HepG2 (cell line): ENCODE data around the gene ATP9A. TPM values are rescaled to one million over a fixed set of nuclear protein-coding genes. Genes with fewer than 3 reads are reported as not detected.

Experiments used
- ATAC-seq: fragments of 200-7000 bp; cut with Tn5 transposase; 3 replicates; pipeline ENCODE4 v1.9.1; 2020; ENCODE audit warnings: mild to moderate bottlenecking, moderate library complexity
- BruUV-seq: library from RNA; stranded (reverse); fragments of 400-500 nt; replicated peaks from 2 replicates; lab custom pipeline; 2021; lab: Mats Ljungman, UMichigan
- CTCF ChIA-PET: fragments of 300-600 bp; formaldehyde crosslinking; extraction: SDS; loops from one replicate; lab custom pipeline; 2021; ENCODE audit warnings: low total read pairs, inconsistent platforms, low intra/inter-chr PET ratio; lab: Yijun Ruan, JAX
- POLR2A ChIA-PET: fragments of 350-600 bp; sonication (Branson Sonifier 250); formaldehyde crosslinking; loops from one replicate; lab custom pipeline; 2020; ENCODE audit warnings: antibody characterized with exemption, inconsistent platforms; lab: Yijun Ruan, JAX
- DNase-seq: peaks from one replicate; pipeline ENCODE4 v3.0.0-alpha.2; 2015; ENCODE audit warnings: low spot score
- FAIRE-seq: peaks from 3 replicates; lab custom pipeline; 2011; peaks lifted over from hg19 to GRCh38; lab: Jason Lieb, UNC
- H2AFZ ChIP-seq: one replicate; pipeline ENCODE4 v1.6.1; 2011; ENCODE audit warnings: low read length, inconsistent platforms
- H3K27ac ChIP-seq: fragments of 300-600 bp; 3 replicates; pipeline ENCODE4 v1.8.0; 2011; ENCODE audit warnings: mixed run types, mild to moderate bottlenecking, mixed read lengths, low read length, inconsistent platforms; ENCODE audit not compliant: insufficient read depth; ENCODE audit errors: extremely low read length
- H3K27me3 ChIP-seq, 2 experiments: fragments of 200-600 bp in 1 of 2; 2 replicates in 1 of 2; 3 replicates in 1 of 2; pipeline versions ENCODE4 v1.6.0 to v1.8.0; 2011; ENCODE audit warnings: low read length in 2 of 2, mild to moderate bottlenecking in 2 of 2, moderate library complexity in 2 of 2, inconsistent platforms in 1 of 2; ENCODE audit not compliant: insufficient read depth in 2 of 2, control insufficient read depth in 1 of 2
- H3K36me3 ChIP-seq, 2 experiments: fragments of 200-600 bp in 1 of 2; replicated peaks in 1 of 2; 2 replicates in 1 of 2; 3 replicates in 1 of 2; pipeline versions ENCODE4 v1.5.1 to v1.8.0; 2011; ENCODE audit warnings: low read length in 2 of 2, inconsistent platforms in 1 of 2; ENCODE audit not compliant: insufficient read depth in 2 of 2, control insufficient read depth in 1 of 2
- H3K4me1 ChIP-seq: 2 replicates; pipeline ENCODE4 v1.5.1; 2012; ENCODE audit warnings: low read length, inconsistent platforms; ENCODE audit not compliant: insufficient read depth
- H3K4me2 ChIP-seq: 2 replicates; pipeline ENCODE4 v1.6.0; 2011; ENCODE audit warnings: low read depth, low read length, inconsistent platforms
- H3K4me3 ChIP-seq, 3 experiments: fragments of 200-600 bp in 1 of 3; sonication (generic), shearing (Covaris generic) in 1 of 3; replicated peaks in 1 of 3; 2 replicates each; pipeline ENCODE4 v1.5.1; 2011 to 2016; ENCODE audit warnings: low read length in 3 of 3, inconsistent platforms in 2 of 3, low read depth in 2 of 3, mild to moderate bottlenecking in 2 of 3, control low read depth in 1 of 3, mixed read lengths in 1 of 3; ENCODE audit not compliant: insufficient read depth in 1 of 3
- H3K79me2 ChIP-seq: one replicate; pipeline ENCODE4 v1.6.1; 2011; ENCODE audit warnings: low read length, inconsistent platforms; ENCODE audit not compliant: insufficient read depth
- H3K9ac ChIP-seq: 2 replicates; pipeline ENCODE4 v1.6.0; 2011; ENCODE audit warnings: mild to moderate bottlenecking, low read depth, low read length, inconsistent platforms; ENCODE audit not compliant: insufficient read depth
- H3K9me3 ChIP-seq: 2 replicates; pipeline ENCODE4 v1.5.1; 2012; ENCODE audit warnings: mild to moderate bottlenecking, low read length
- H4K20me1 ChIP-seq: 2 replicates; pipeline ENCODE4 v1.6.0; 2011; ENCODE audit warnings: inconsistent platforms, mild to moderate bottlenecking, low read length, moderate library complexity; ENCODE audit not compliant: insufficient read depth
- ATM ChIP-seq: fragments of 450-650 bp; IDR thresholded peaks from 2 replicates; pipeline ENCODE4 v1.7.1; 2017; ENCODE audit warnings: mild to moderate bottlenecking, borderline replicate concordance
- ETV5 ChIP-seq: IDR thresholded peaks from 2 replicates; pipeline ENCODE4 v1.6.1; 2018; ENCODE audit warnings: missing biosample characterization, missing genetic modification reagents, inconsistent platforms, borderline replicate concordance
- HIVEP1 ChIP-seq: sonication (generic); formaldehyde crosslinking; IDR thresholded peaks from 2 replicates; pipeline ENCODE4 v1.4.0; 2020; ENCODE audit warnings: mild to moderate bottlenecking, missing genetic modification reagents
- SALL1 ChIP-seq: sonication (generic); formaldehyde crosslinking; IDR thresholded peaks from 2 replicates; pipeline ENCODE4 v1.8.0; 2022; ENCODE audit warnings: mild to moderate bottlenecking, missing genetic modification reagents
- SOX13 ChIP-seq, 3 experiments: fragments of 450-650 bp in 1 of 3; sonication (generic) in 1 of 3; formaldehyde crosslinking in 1 of 3; IDR thresholded peaks in 2 of 3; conservative IDR thresholded peaks in 1 of 3; 2 replicates each; pipeline versions ENCODE4 v1.5.0 to v1.6.1; 2016 to 2020; ENCODE audit warnings: antibody characterized with exemption in 1 of 3, mild to moderate bottlenecking in 1 of 3, missing compliant biosample characterization in 1 of 3, missing genetic modification reagents in 1 of 3, moderate library complexity in 1 of 3
- TCF7 ChIP-seq: sonication (generic); IDR thresholded peaks from 2 replicates; pipeline ENCODE4 v1.6.1; 2016; ENCODE audit warnings: antibody characterized with exemption, low read depth
- THAP7 ChIP-seq: sonication (generic); formaldehyde crosslinking; IDR thresholded peaks from 2 replicates; pipeline ENCODE4 v1.8.1; 2023; ENCODE audit warnings: mild to moderate bottlenecking, missing genetic modification reagents
- ZMYM4 ChIP-seq: sonication (generic); formaldehyde crosslinking; IDR thresholded peaks from 2 replicates; pipeline ENCODE4 v1.8.1; 2023; ENCODE audit warnings: mild to moderate bottlenecking, missing genetic modification reagents
- ZNF160 ChIP-seq: sonication (generic); formaldehyde crosslinking; IDR thresholded peaks from 2 replicates; pipeline ENCODE4 v1.8.0; 2022; ENCODE audit warnings: mild to moderate bottlenecking, inconsistent platforms, missing genetic modification reagents
- ZNF205 ChIP-seq: IDR thresholded peaks from 2 replicates; pipeline ENCODE4 v1.6.1; 2018; ENCODE audit warnings: missing biosample characterization, missing genetic modification reagents
- ZNF512 ChIP-seq: sonication (generic); formaldehyde crosslinking; IDR thresholded peaks from 2 replicates; pipeline ENCODE4 v1.4.0; 2020; ENCODE audit warnings: mild to moderate bottlenecking, missing genetic modification reagents
- ZNF543 ChIP-seq: sonication (generic); formaldehyde crosslinking; IDR thresholded peaks from 2 replicates; pipeline ENCODE4 v1.4.0; 2020; ENCODE audit warnings: mild to moderate bottlenecking, missing genetic modification reagents
- ZNF773 ChIP-seq: sonication (generic); formaldehyde crosslinking; IDR thresholded peaks from 2 replicates; pipeline ENCODE4 v1.4.0; 2020; ENCODE audit warnings: missing genetic modification reagents, borderline replicate concordance
- ZNF790 ChIP-seq: sonication (generic); formaldehyde crosslinking; IDR thresholded peaks from 2 replicates; pipeline ENCODE4 v1.8.0; 2022; ENCODE audit warnings: missing genetic modification reagents, mild to moderate bottlenecking, borderline replicate concordance
- WGBS: methylation state at CpG from one replicate; pipeline ENCODE4 v1.1.6; 2017; ENCODE audit warnings: low lambda C conversion rate; 5-methylcytosine and 5-hydroxymethylcytosine counted together
- in situ Hi-C: cut with HindIII; loops from 2 replicates; pipeline ENCODE4 v1.10.0; 2017; ENCODE audit warnings: low pct_unique_long_range_greater_than_20kb; ENCODE audit not compliant: extremely low pct_ligation_motif_present
- intact Hi-C: fragments of 100-400 bp; cut with micrococcal nuclease; formaldehyde crosslinking; loops from one replicate; pipeline ENCODE4 v1.10.0; 2022; ENCODE audit not compliant: unreplicated experiment
- polyA plus RNA-seq, 8 experiments: library from polyadenylated mRNA; depleted of rRNA in 3 of 8; stranded (reverse) in 7 of 8; unstranded in 1 of 8; fragments of >200 nt; fragmentation: Illumina TruSeq in 4 of 8; extraction: Trizol in 4 of 8; gene quantifications; 2 replicates each; pipeline versions ENCODE4 v1.2.1 to v1.2.3, GENCODE V29; 2011 to 2016; ENCODE audit warnings: low read depth in 4 of 8, missing spikeins in 1 of 8, mixed read lengths in 1 of 8; ENCODE audit not compliant: insufficient read depth in 1 of 8
- total RNA-seq, 5 experiments: library from RNA; depleted of rRNA; stranded (reverse); fragments of >200 nt; fragmentation: Illumina TruSeq; extraction: Trizol; gene quantifications; 2 replicates each; pipeline ENCODE4 v1.2.3, GENCODE V29; 2016; ENCODE audit warnings: low read depth in 1 of 5
- TF ChIP-seq, protein P1 (sequence below): sonication (generic); formaldehyde crosslinking; IDR thresholded peaks from 2 replicates; pipeline ENCODE4 v1.4.0; 2020; ENCODE audit warnings: missing genetic modification reagents
- TF ChIP-seq, protein P2 (sequence below): sonication (generic); formaldehyde crosslinking; IDR thresholded peaks from 2 replicates; pipeline ENCODE4 v1.4.0; 2020; ENCODE audit warnings: mild to moderate bottlenecking, low read depth, missing genetic modification reagents

The ATP9A gene
- total and polyA plus RNA-seq, 2 of the 13 experiments (the other 11 are each of a cell fraction or from before 2014, with no cell fraction given), result 11.8 to 18.5 TPM

DNA sequence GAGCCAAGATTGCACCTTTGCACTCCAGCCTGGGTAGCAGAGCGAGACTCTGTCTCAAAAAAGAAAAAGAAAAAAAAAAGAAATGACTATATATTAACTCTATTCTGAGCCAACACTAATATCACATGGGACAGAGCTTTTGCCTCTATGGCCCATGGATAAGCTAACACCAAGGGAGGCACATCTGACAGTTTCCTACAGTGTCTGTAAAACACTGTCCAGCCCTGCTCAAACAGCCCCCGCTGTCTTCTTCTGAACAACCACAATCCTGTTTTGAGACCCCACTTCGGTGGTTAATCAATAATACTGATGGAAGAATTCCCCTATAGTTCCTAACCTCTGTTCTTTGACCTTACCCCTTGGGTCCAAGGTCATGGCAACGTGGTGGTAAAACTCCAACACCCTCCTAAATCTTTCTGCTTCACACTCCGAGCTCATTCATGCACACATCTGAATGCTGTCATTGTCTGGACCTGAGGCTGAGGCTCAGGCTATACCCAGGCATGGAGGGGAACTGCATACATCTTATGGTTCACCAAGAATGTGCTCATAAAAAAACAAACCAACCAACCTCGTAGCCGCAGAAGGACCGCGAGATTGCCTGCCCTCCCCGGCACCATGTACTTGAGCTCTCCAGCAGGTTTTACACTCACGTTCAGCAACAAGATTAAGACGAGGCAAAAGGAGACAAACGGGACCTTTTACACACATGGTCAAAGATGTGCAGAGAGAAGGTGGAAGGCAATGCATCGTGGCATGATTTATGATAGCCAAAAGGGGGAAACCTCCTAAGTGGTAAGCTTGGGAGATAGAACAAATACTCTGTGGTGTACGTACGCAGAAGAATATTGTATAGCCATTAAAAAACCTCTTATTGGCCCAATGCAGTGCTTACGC lies 120.3 kb downstream of the ATP9A start:
- ChIA-PET POLR2A (interaction anchor here (0.7 kb wide), 1 partner anchor 13 kb away, joined by 3 read pairs; no protein-coding TSS in a partner anchor), CTCF (no interaction called here)
- Histone ChIP-seq H3K9me3 (no peaks in the 10 kb centered on the region), H3K36me3 (peaks cover 2 to 5% of the 10 kb centered on the region in 2 experiments; a peak in 3 of 5 replicates), H3K79me2 (no peaks in the 10 kb centered on the region), H3K27me3 (no peaks in the 10 kb centered on the region), H3K9ac (no peak overlapping the region), H2AFZ (no peak overlapping the region), H3K4me3 (no peak overlapping the region), H3K4me1 (peaks cover 28% of the 10 kb centered on the region), H3K4me2 (peak overlapping the region; percentile 8; the same call in 1 of the 2 replicates), H3K27ac (no peak overlapping the region), H4K20me1 (no peaks in the 10 kb centered on the region)
- intact Hi-C loops, result loop anchor here (2.0 kb wide), 1 partner anchor 53 kb away; no protein-coding TSS in a partner anchor
- DNase-seq (peak; percentile 39), ATAC-seq (peak; percentile 86), FAIRE-seq (no peak)
- BruUV-seq, result no TSS peak
- WGBS, result 75% methylated on average over 17 of the region's 17 CpGs
- in situ Hi-C loops, result no loop called here
- TF ChIP-seq ATM (no peak), ZNF773 (CRISPR knock-in tag) (no peak), SOX13 (IDR thresholded peaks at IDR 0.05) (no peak), SOX13 (CRISPR knock-in tag; conservative IDR thresholded peaks at IDR 0.05 in 1 of 2, IDR thresholded peaks at IDR 0.05 in 1 of 2) (peak in 1 of 2 experiments; percentile 55; a peak in 2 of 4 replicates), ZNF205 (CRISPR knock-in tag) (0 out of 2 replicates have a peak, but pooled peaks have one; percentile 45), ZMYM4 (CRISPR knock-in tag) (0 out of 2 replicates have a peak, but pooled peaks have one; percentile 21), ZNF790 (CRISPR knock-in tag) (no peak), SALL1 (CRISPR knock-in tag) (peak; percentile 63), ZNF543 (CRISPR knock-in tag) (no peak), THAP7 (CRISPR knock-in tag) (no peak), ETV5 (CRISPR knock-in tag) (no peak), TCF7 (no peak), ZNF512 (no peak), HIVEP1 (CRISPR knock-in tag) (0 out of 2 replicates have a peak, but pooled peaks have one; percentile 39), ZNF160 (CRISPR knock-in tag) (no peak)
- TF ChIP-seq, protein P1, sequence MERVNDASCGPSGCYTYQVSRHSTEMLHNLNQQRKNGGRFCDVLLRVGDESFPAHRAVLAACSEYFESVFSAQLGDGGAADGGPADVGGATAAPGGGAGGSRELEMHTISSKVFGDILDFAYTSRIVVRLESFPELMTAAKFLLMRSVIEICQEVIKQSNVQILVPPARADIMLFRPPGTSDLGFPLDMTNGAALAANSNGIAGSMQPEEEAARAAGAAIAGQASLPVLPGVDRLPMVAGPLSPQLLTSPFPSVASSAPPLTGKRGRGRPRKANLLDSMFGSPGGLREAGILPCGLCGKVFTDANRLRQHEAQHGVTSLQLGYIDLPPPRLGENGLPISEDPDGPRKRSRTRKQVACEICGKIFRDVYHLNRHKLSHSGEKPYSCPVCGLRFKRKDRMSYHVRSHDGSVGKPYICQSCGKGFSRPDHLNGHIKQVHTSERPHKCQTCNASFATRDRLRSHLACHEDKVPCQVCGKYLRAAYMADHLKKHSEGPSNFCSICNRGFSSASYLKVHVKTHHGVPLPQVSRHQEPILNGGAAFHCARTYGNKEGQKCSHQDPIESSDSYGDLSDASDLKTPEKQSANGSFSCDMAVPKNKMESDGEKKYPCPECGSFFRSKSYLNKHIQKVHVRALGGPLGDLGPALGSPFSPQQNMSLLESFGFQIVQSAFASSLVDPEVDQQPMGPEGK (CRISPR knock-in tag), result peak; percentile 27; the same call in 1 of the 2 replicates
- TF ChIP-seq, protein P2, sequence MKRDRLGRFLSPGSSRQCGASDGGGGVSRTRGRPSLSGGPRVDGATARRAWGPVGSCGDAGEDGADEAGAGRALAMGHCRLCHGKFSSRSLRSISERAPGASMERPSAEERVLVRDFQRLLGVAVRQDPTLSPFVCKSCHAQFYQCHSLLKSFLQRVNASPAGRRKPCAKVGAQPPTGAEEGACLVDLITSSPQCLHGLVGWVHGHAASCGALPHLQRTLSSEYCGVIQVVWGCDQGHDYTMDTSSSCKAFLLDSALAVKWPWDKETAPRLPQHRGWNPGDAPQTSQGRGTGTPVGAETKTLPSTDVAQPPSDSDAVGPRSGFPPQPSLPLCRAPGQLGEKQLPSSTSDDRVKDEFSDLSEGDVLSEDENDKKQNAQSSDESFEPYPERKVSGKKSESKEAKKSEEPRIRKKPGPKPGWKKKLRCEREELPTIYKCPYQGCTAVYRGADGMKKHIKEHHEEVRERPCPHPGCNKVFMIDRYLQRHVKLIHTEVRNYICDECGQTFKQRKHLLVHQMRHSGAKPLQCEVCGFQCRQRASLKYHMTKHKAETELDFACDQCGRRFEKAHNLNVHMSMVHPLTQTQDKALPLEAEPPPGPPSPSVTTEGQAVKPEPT (CRISPR knock-in tag), result 0 out of 2 replicates have a peak, but pooled peaks have one; percentile 53
